K562 (cell line): ENCODE data around the gene RAI1. TPM values are rescaled to one million over a fixed set of nuclear protein-coding genes. Genes with fewer than 3 reads are reported as not detected.

ENCODE experiments used
- ARID1B ChIP-seq: fragments of 450-650 bp; IDR thresholded peaks from 2 replicates; pipeline ENCODE4 v1.6.1; 2016; ENCODE audit warnings: antibody characterized with exemption, mild to moderate bottlenecking, inconsistent platforms
- CEBPG ChIP-seq, 3 experiments: fragments of 200-800 bp in 1 of 3; sonication (Bioruptor generic) in 1 of 3; sonication (generic) in 1 of 3; formaldehyde crosslinking in 1 of 3; IDR thresholded peaks in 2 of 3; conservative IDR thresholded peaks in 1 of 3; 2 replicates each; pipeline versions ENCODE4 v1.6.1 to v1.8.0; 2016 to 2022; ENCODE audit warnings: missing compliant biosample characterization in 2 of 3, missing genetic modification characterization in 2 of 3, mild to moderate bottlenecking in 1 of 3, missing genetic modification reagents in 1 of 3
- FOSL1 ChIP-seq: fragments of 200-800 bp; sonication (Bioruptor generic); conservative IDR thresholded peaks from 2 replicates; pipeline ENCODE4 v1.6.1; 2016; ENCODE audit warnings: missing genetic modification characterization, missing compliant biosample characterization
- HBP1 ChIP-seq: fragments of 450-650 bp; formaldehyde crosslinking; IDR thresholded peaks from 2 replicates; pipeline ENCODE4 v1.4.0; 2022; ENCODE audit warnings: missing genetic modification characterization
- HDAC8 ChIP-seq: fragments of 450-650 bp; IDR thresholded peaks from 2 replicates; pipeline ENCODE4 v1.6.1; 2016; ENCODE audit warnings: mild to moderate bottlenecking, missing genetic modification characterization, moderate library complexity, missing compliant biosample characterization
- HNRNPH1 ChIP-seq: fragments of 200-400 bp; formaldehyde crosslinking; optimal IDR thresholded peaks from 2 replicates; pipeline ENCODE3; 2017; ENCODE audit warnings: low read depth, mild to moderate bottlenecking, low read length, moderate library complexity
- JUND ChIP-seq, 2 experiments: IDR thresholded peaks; 2 replicates in 1 of 2; 3 replicates in 1 of 2; pipeline ENCODE4 v1.6.1; 2011; ENCODE audit warnings: borderline replicate concordance in 2 of 2, low read depth in 2 of 2, low read length in 2 of 2, improper control_type of control experiment in 1 of 2, missing biosample characterization in 1 of 2, missing genetic modification characterization in 1 of 2, missing genetic modification reagents in 1 of 2
- MAFG ChIP-seq: fragments of 450-650 bp; conservative IDR thresholded peaks from 2 replicates; pipeline ENCODE4 v1.6.1; 2016; ENCODE audit warnings: missing genetic modification characterization, missing compliant biosample characterization
- MITF ChIP-seq: IDR thresholded peaks from 2 replicates; pipeline ENCODE4 v1.6.1; 2014; ENCODE audit warnings: antibody characterized with exemption
- POLR2G ChIP-seq: fragments of 200-400 bp; formaldehyde crosslinking; IDR thresholded peaks from 2 replicates; pipeline ENCODE4 v1.6.1; 2017; ENCODE audit warnings: low read depth, mild to moderate bottlenecking, antibody characterized with exemption, low read length, moderate library complexity
- RAD51 ChIP-seq: fragments of 450-650 bp; IDR thresholded peaks from 2 replicates; pipeline ENCODE4 v1.7.1; 2016; ENCODE audit warnings: low read depth, mild to moderate bottlenecking, borderline replicate concordance
- RCOR1 ChIP-seq, 2 experiments: IDR thresholded peaks; 2 replicates each; pipeline ENCODE4 v1.6.1; 2012; ENCODE audit warnings: low read depth in 2 of 2, low read length in 2 of 2, borderline replicate concordance in 1 of 2, improper control_type of control experiment in 1 of 2
- SNAPC5 ChIP-seq: fragments of 250-450 bp; sonication (Bioruptor Pico); IDR thresholded peaks from 2 replicates; pipeline ENCODE4 v1.8.0; 2021; ENCODE audit warnings: moderate library complexity, mild to moderate bottlenecking, inconsistent platforms
- TBP ChIP-seq: optimal IDR thresholded peaks from 2 replicates; pipeline ENCODE3; 2011; ENCODE audit warnings: low read depth, low read length, improper control_type of control experiment
- TGIF2 ChIP-seq: sonication (generic); formaldehyde crosslinking; IDR thresholded peaks from 2 replicates; pipeline ENCODE4 v1.8.1; 2022; ENCODE audit warnings: mild to moderate bottlenecking, missing genetic modification reagents, moderate library complexity
- USF2 ChIP-seq: sonication (generic); formaldehyde crosslinking; IDR thresholded peaks from 2 replicates; pipeline ENCODE4 v1.5.0; 2020; ENCODE audit warnings: missing genetic modification reagents
- ZNF23 ChIP-seq: fragments of 250-450 bp; sonication (Bioruptor Pico); IDR thresholded peaks from 2 replicates; pipeline ENCODE4 v1.4.0; 2020; ENCODE audit warnings: mild to moderate bottlenecking
- ZNF511 ChIP-seq: sonication (generic); formaldehyde crosslinking; IDR thresholded peaks from 2 replicates; pipeline ENCODE4 v1.8.0; 2022; ENCODE audit warnings: mild to moderate bottlenecking, missing genetic modification reagents
- ZNF79 ChIP-seq: fragments of 250-450 bp; sonication (Bioruptor Pico); IDR thresholded peaks from 2 replicates; pipeline ENCODE4 v1.4.0; 2020; ENCODE audit warnings: low read depth, mild to moderate bottlenecking, moderate library complexity
- polyA plus RNA-seq, 8 experiments: library from polyadenylated mRNA; depleted of rRNA in 4 of 8; stranded (reverse) in 5 of 8; unstranded in 3 of 8; fragments of >200 nt; fragmentation: Nextera tagmentation in 2 of 8; fragmentation: Illumina TruSeq in 1 of 8; extraction: Ambion mirVana in 2 of 8; extraction: Trizol in 1 of 8; gene quantifications; 2 replicates each; pipeline versions ENCODE4 v1.2.1 to v1.2.3, GENCODE V29; 2011 to 2014; ENCODE audit warnings: inconsistent platforms in 1 of 8, missing spikeins in 1 of 8
- total RNA-seq, 7 experiments: library from RNA; depleted of rRNA in 6 of 7; stranded (reverse); fragments of >200 nt in 6 of 7; fragmentation: Illumina TruSeq in 2 of 7; extraction: Trizol in 2 of 7; gene quantifications; 2 replicates each; pipeline versions ENCODE4 v1.2.1 to v1.2.3, GENCODE V29; 2011 to 2021; ENCODE audit warnings: low replicate concordance in 1 of 7
- TF ChIP-seq, protein P1 (sequence below): sonication (generic); formaldehyde crosslinking; IDR thresholded peaks from 2 replicates; pipeline ENCODE4 v1.8.1; 2023; ENCODE audit warnings: mild to moderate bottlenecking, missing genetic modification reagents, moderate library complexity

The RAI1 gene
- total and polyA plus RNA-seq, 9 of the 15 experiments (the other 6 are each of a cell fraction or from before 2014, with no cell fraction given) = 0.68 to 19.9 (median 5.5) TPM

- TF ChIP-seq USF2 (peak; percentile 23; the same call in 1 of the 2 replicates), MAFG (no peak), ZNF79 (no peak), HBP1 (CRISPR knock-in tag) (no peak), POLR2G (peak; percentile 49; the same call in 1 of the 2 replicates), RCOR1 (IDR thresholded peaks at IDR 0.05; ENCODE audit: borderline replicate concordance in 1 of 2, low read depth in 2 of 2, low read length in 2 of 2) (no peak), RAD51 (no peak), JUND (IDR thresholded peaks at IDR 0.05; ENCODE audit: borderline replicate concordance, low read depth, low read length) (peak; percentile 95), JUND (tag; IDR thresholded peaks at IDR 0.05; ENCODE audit: borderline replicate concordance, low read depth, low read length) (peak; percentile 85; the same call in 1 of the 3 replicates), MITF (no peak), TGIF2 (CRISPR knock-in tag) (no peak), HDAC8 (tag) (no peak), HNRNPH1 (no peak), ZNF511 (CRISPR knock-in tag) (no peak), CEBPG (CRISPR knock-in tag; IDR thresholded peaks at IDR 0.05) (peak; percentile 66), CEBPG (tag; conservative IDR thresholded peaks at IDR 0.05 in 1 of 2, IDR thresholded peaks at IDR 0.05 in 1 of 2) (no peak), FOSL1 (tag) (peak; percentile 87), TBP (no peak), SNAPC5 (CRISPR knock-in tag) (no peak), ARID1B (peak; percentile 32; the same call in 1 of the 2 replicates), ZNF23 (CRISPR knock-in tag) (no peak)
- TF ChIP-seq, protein P1, sequence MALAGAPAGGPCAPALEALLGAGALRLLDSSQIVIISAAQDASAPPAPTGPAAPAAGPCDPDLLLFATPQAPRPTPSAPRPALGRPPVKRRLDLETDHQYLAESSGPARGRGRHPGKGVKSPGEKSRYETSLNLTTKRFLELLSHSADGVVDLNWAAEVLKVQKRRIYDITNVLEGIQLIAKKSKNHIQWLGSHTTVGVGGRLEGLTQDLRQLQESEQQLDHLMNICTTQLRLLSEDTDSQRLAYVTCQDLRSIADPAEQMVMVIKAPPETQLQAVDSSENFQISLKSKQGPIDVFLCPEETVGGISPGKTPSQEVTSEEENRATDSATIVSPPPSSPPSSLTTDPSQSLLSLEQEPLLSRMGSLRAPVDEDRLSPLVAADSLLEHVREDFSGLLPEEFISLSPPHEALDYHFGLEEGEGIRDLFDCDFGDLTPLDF (CRISPR knock-in tag) = no peak
Observed at GRCh38 chr17:17819561-17819995, 138.3 kb downstream of the RAI1 start (continued).
